ENCODE results near the gene AKAP1.

GRCh38 chr17:57113656-57114055 is 28.6 kb downstream of the AKAP1 start:
- no peak for TF ChIP-seq CTCF (IDR thresholded peaks at IDR 0.05 in 4 of 5, conservative IDR thresholded peaks at IDR 0.05 in 1 of 5)
- no peak for TF ChIP-seq POLR2A (IDR thresholded peaks at IDR 0.05)

All from gastrocnemius medialis (tissue), 4 donors.